Testis (tissue), 2 donors: ENCODE results near the gene ATP5PB.
A peak's percentile ranks its signal among the peaks of the same experiment; 100 is the strongest.

Experiments
- POLR2A ChIP-seq: fragments of 450-650 bp; IDR thresholded peaks from one replicate; pipeline ENCODE4 v1.6.1; 2017; ENCODE audit warnings: antibody characterized with exemption, mild to moderate bottlenecking, moderate library complexity
- TF ChIP-seq, protein P1 (sequence below), 3 experiments: fragments of 450-650 bp in 2 of 3; fragments of 200-600 bp in 1 of 3; sonication (generic) in 1 of 3; IDR thresholded peaks; one replicate each; pipeline ENCODE4 v1.5.1; 2016 to 2019; ENCODE audit warnings: antibody characterized with exemption in 3 of 3, mild to moderate bottlenecking in 2 of 3, moderate library complexity in 1 of 3

DNA sequence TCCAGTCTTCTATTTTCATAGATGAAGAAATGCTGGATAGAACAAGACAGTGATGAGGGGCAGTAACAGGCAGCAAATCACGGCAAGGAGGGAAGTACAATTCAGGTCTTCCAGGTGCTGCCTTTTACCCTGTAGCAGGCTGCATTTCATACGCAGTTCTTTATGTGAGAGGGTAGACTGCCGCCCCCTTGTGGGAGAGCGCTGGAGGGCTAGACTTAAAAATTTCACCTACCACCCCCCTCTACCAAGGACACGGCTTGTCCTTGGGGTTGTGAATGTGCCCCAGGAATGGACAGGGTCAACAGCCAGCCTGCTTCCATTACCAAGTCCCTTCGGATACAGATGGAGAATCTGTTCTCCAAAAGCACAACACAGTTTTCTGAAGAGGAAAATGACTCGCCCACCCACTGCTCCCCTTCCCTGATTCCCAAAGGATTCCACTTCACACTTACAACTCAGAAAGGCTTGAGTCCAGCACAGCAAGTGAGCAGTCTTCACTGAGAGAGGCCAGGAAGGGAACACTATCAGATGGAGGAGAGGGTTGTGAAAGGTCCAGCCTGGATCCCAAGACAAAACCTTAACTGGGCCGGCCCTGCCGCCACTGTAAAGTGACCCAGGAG, 7.6 kb upstream of the ATP5PB start:
- TF ChIP-seq, protein P1, sequence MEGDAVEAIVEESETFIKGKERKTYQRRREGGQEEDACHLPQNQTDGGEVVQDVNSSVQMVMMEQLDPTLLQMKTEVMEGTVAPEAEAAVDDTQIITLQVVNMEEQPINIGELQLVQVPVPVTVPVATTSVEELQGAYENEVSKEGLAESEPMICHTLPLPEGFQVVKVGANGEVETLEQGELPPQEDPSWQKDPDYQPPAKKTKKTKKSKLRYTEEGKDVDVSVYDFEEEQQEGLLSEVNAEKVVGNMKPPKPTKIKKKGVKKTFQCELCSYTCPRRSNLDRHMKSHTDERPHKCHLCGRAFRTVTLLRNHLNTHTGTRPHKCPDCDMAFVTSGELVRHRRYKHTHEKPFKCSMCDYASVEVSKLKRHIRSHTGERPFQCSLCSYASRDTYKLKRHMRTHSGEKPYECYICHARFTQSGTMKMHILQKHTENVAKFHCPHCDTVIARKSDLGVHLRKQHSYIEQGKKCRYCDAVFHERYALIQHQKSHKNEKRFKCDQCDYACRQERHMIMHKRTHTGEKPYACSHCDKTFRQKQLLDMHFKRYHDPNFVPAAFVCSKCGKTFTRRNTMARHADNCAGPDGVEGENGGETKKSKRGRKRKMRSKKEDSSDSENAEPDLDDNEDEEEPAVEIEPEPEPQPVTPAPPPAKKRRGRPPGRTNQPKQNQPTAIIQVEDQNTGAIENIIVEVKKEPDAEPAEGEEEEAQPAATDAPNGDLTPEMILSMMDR (IDR thresholded peaks at IDR 0.05) = peak in 2 of 3 experiments; percentile 15 to 22
- no peak for TF ChIP-seq POLR2A
